Loucy (cell line): ENCODE results near the gene KRT2.

ENCODE experiments used
- H2AFZ ChIP-seq: fragments of 200-600 bp; sonication (generic); 2 replicates; pipeline ENCODE4 v1.6.0; 2016; ENCODE audit warnings: antibody characterized with exemption, mild to moderate bottlenecking, low read length, moderate library complexity
- H3F3A ChIP-seq: fragments of 200-600 bp; 2 replicates; pipeline ENCODE4 v1.6.0; 2016; ENCODE audit warnings: antibody characterized with exemption, low read depth, mild to moderate bottlenecking
- H3K27me3 ChIP-seq: fragments of 200-600 bp; sonication (generic); 2 replicates; pipeline ENCODE4 v1.6.1; 2014; ENCODE audit warnings: low read length, mild to moderate bottlenecking; ENCODE audit not compliant: insufficient read depth, poor library complexity, severe bottlenecking
- H3K36me3 ChIP-seq: fragments of 200-600 bp; sonication (generic); 2 replicates; pipeline ENCODE4 v1.6.1; 2016; ENCODE audit warnings: low read length; ENCODE audit not compliant: insufficient read depth
- H3K4me1 ChIP-seq: fragments of 200-600 bp; sonication (generic); 2 replicates; pipeline ENCODE4 v1.5.1; 2014; ENCODE audit warnings: low read length, mild to moderate bottlenecking; ENCODE audit not compliant: insufficient read depth, poor library complexity, severe bottlenecking
- H3K4me2 ChIP-seq: fragments of 200-600 bp; sonication (generic); 2 replicates; pipeline ENCODE4 v1.6.0; 2014; ENCODE audit warnings: antibody characterized with exemption, low read length, low read depth, mild to moderate bottlenecking; ENCODE audit not compliant: poor library complexity, severe bottlenecking
- H3K4me3 ChIP-seq: fragments of 200-600 bp; sonication (generic); 2 replicates; pipeline ENCODE4 v1.5.1; 2014; ENCODE audit warnings: low read length, mild to moderate bottlenecking, mixed read lengths; ENCODE audit not compliant: poor library complexity, severe bottlenecking
- H3K79me2 ChIP-seq: fragments of 200-600 bp; sonication (generic); 2 replicates; pipeline ENCODE4 v1.6.1; 2014; ENCODE audit warnings: low read length; ENCODE audit not compliant: insufficient read depth
- H3K9ac ChIP-seq: fragments of 200-600 bp; sonication (generic); 2 replicates; pipeline ENCODE4 v1.6.0; 2014; ENCODE audit warnings: mild to moderate bottlenecking, low read depth, low read length, moderate library complexity; ENCODE audit not compliant: poor library complexity, severe bottlenecking
- H3K9me2 ChIP-seq: fragments of 200-600 bp; sonication (generic); replicated peaks from 2 replicates; pipeline ENCODE4 v1.6.1; 2016; ENCODE audit warnings: low read depth, low read length, mixed read lengths
- H3K9me3 ChIP-seq: fragments of 200-600 bp; sonication (generic); 2 replicates; pipeline ENCODE4 v1.6.1; 2014; ENCODE audit warnings: mild to moderate bottlenecking, antibody characterized with exemption, low read length, low read depth; ENCODE audit not compliant: insufficient read depth
- H4K20me1 ChIP-seq: fragments of 200-600 bp; sonication (generic); 2 replicates; pipeline ENCODE4 v1.6.0; 2014; ENCODE audit warnings: antibody characterized with exemption, low read length, mild to moderate bottlenecking; ENCODE audit not compliant: insufficient read depth, poor library complexity, severe bottlenecking
- CTCF ChIP-seq: fragments of 200-600 bp; sonication (generic); conservative IDR thresholded peaks from 2 replicates; pipeline ENCODE4 v1.5.1; 2014; ENCODE audit warnings: mild to moderate bottlenecking, antibody characterized with exemption, low read length
- EZH2phosphoT487 ChIP-seq: fragments of 200-600 bp; IDR thresholded peaks from 2 replicates; pipeline ENCODE4 v1.6.1; 2018; ENCODE audit warnings: antibody characterized with exemption, mild to moderate bottlenecking, moderate library complexity, borderline replicate concordance

The KRT2 gene

GRCh38 chr12:52611080-52611468, 40.9 kb downstream of the KRT2 start:
- Histone ChIP-seq H3K4me1 (peaks cover 29% of the 10 kb centered on the region), H3K4me2 (no peak overlapping the region), H3K4me3 (no peak overlapping the region), H3K79me2 (no peaks in the 10 kb centered on the region), H3F3A (no peaks in the 10 kb centered on the region), H4K20me1 (no peaks in the 10 kb centered on the region), H3K27me3 (no peaks in the 10 kb centered on the region), H3K9me2 (no peaks in the 10 kb centered on the region), H3K9me3 (no peaks in the 10 kb centered on the region), H3K36me3 (no peaks in the 10 kb centered on the region), H3K9ac (no peak overlapping the region), H2AFZ (no peak overlapping the region)
- TF ChIP-seq EZH2phosphoT487 = no peak
- TF ChIP-seq CTCF = no peak

- Histone ChIP-seq H3K27me3 (no peaks in the 10 kb centered on the region), H3K9ac (no peak overlapping the region), H3K9me2 (no peaks in the 10 kb centered on the region), H3K4me3 (no peak overlapping the region), H3F3A (no peaks in the 10 kb centered on the region), H3K9me3 (no peaks in the 10 kb centered on the region), H3K4me1 (peaks cover 29% of the 10 kb centered on the region), H4K20me1 (no peaks in the 10 kb centered on the region), H3K36me3 (no peaks in the 10 kb centered on the region), H3K79me2 (no peaks in the 10 kb centered on the region), H3K4me2 (no peak overlapping the region), H2AFZ (no peak overlapping the region)
- no peak for TF ChIP-seq EZH2phosphoT487
- TF ChIP-seq CTCF = no peak
These were observed 43.0 kb downstream of the KRT2 start for GRCh38 chr12:52608826-52609630.

- Histone ChIP-seq H3K4me1 (peaks cover 29% of the 10 kb centered on the region), H3F3A (no peaks in the 10 kb centered on the region), H3K4me2 (no peak overlapping the region), H2AFZ (no peak overlapping the region), H3K36me3 (no peaks in the 10 kb centered on the region), H3K27me3 (no peaks in the 10 kb centered on the region), H3K4me3 (no peak overlapping the region), H4K20me1 (no peaks in the 10 kb centered on the region), H3K79me2 (no peaks in the 10 kb centered on the region), H3K9ac (no peak overlapping the region), H3K9me3 (no peaks in the 10 kb centered on the region), H3K9me2 (no peaks in the 10 kb centered on the region)
- no peak for TF ChIP-seq EZH2phosphoT487
- TF ChIP-seq CTCF = no peak
These were observed 43.9 kb downstream of the KRT2 start for GRCh38 chr12:52608161-52608560.
